UCSD-AML1 (cell line): ENCODE measurements around the gene DHX9.
"Not testable (repeated sequence)": the region's sequence is repeated elsewhere in the genome, so short reads cannot be mapped to it uniquely, and the experiment has no call there.

Source experiments
- DNase-seq: peaks from one replicate; lab custom pipeline; 2025; ENCODE audit not compliant: unreplicated experiment; lab: John Stamatoyannopoulos, UW

The DHX9 gene

GRCh38 chr1:182888736-182889531 lies 49.8 kb downstream of the DHX9 start:
- DNase-seq, result no peak

- DNase-seq, result peak; percentile 17
Observed at GRCh38 chr1:182889997-182890396, 50.9 kb downstream of the DHX9 start.

GRCh38 chr1:182890927-182891610 lies 51.9 kb downstream of the DHX9 start:
- DNase-seq, result no peak

DNA sequence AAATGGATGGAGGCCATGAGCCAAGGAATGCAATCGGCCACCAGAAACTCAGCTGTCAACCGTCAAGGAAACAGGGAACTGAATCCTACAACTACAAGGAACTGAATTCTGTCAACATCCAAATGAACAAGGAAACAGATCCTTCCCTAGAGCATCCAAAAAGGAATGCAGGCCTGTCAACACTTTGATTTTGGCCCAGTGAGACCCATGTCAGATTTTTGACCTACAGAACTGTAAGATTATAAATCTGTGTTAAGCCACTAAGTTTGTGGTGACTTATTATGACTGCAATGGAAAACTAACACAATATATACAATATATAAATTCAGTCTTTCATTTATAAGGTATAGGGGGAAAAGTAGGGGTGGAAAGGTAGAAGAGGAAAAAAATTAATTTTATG lies 58.5 kb downstream of the DHX9 start:
- DNase-seq, result no peak

DNA sequence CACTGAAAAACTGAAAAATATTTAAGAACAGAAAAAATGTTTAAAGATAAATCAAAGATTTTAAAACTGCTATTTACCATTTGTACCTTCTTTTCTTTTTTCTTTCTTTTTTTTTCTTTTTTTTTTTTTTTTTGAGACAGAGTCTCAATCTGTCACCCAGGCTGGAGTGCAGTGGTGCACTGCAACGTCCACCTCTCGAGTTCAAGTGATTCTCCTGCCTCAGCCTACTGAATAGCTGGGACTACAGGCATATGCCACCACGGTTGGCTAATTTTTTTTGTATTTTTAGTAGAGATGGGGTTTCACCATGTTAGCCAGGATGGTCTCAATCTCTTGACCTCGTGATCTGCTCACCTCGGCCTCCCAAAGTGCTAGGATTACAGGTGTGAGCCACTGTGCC lies 62.8 kb downstream of the DHX9 start:
- DNase-seq, result not testable (repeated sequence)

- DNase-seq, result no peak
Observed at GRCh38 chr1:182905321-182905720, 66.2 kb downstream of the DHX9 start.

GRCh38 chr1:182909578-182909977 lies 70.4 kb downstream of the DHX9 start:
- DNase-seq, result no peak

- no peak for DNase-seq
Observed at GRCh38 chr1:182910143-182910542, 71.0 kb downstream of the DHX9 start.

- no peak for DNase-seq
Observed at GRCh38 chr1:182913401-182913800, 74.3 kb downstream of the DHX9 start.

DNA sequence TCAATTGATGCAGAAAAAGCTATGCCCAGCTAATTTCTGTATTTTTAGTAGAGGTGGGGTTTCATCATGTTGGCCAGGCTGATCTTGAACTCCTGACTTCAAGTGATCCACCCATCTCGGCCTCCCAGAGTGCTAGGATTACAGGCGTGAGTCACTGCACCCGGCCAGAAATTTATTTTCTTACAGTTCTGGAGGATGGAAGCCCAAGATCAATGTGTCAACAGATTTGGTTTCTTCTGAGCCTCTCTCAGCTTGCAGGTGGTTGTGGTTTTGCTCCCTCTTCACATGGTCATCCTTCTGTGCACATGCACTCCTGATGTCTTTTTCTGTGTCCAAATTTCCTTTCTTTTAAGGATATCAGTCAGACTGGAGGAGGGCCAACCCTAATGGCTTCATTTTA lies 78.2 kb downstream of the DHX9 start:
- DNase-seq, result no peak

DNA sequence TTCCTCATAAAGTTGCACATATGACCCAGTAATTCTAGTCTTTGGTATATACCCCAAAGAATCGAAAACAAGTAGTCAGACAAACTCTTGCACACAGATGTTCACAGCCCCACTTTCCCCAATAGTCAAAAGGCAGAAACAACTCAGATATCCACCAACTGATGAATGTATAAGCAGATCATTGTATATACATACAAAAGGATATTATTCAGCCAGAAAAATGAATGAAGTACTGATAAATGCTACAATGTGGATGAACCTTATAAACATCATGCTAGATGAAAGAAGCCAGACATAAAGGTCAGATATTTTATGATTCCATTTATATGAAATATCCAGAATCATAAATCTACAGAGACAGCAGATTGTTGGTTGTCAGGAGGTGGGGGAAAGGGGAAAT lies 86.5 kb downstream of the DHX9 start:
- DNase-seq, result no peak

DNA sequence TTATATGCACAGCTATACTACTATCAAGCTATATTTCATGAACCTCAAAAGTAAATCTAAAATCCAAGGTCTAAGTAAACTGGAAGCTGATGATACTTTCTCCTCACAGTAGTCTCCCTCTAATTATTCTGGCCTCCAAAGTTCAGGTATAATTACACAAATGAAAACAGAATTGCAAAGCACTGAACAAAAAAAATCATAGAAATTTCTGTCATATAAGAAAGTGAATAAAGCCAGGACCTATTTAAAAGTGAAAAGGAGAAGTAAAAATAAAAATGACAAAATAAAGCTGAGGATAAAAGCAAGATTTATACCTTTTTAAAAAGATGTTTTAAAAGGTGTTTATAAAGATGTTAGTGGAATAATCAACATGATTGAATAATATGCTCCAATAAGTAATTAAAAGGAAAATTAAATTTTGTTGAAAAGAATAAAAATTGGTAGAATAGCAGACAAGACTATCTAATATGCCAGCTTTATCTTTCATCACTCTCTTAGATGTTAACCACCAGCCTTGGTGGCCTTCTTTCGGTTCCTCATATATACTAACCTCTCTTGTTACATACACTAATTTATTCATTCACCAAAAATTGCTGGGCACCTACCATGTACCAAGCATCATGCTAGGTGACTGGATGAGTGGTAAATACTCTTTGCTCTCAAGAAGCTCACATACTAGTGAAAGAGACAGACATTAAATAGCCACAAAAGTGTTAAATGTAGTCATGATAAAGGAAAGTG lies 88.7 kb downstream of the DHX9 start:
- DNase-seq, result no peak

DNA sequence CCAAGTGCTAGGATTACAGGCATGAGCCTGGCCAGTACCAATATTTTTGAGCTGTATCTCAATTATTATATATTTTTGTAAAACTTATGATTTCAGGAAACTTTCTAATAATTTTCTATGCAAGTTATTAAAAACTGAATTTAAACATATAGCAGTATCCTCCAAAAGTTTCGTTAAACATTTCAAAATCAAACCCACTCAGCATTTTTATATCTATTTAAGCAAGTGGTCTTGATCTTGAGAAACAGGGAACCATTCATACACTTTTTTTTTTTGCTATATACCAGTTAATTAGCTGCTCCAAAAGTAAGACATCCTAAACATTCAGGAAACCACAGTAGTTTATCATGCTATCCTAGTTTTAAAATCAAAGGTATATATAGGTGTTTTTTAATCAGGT lies 91.8 kb downstream of the DHX9 start:
- no peak for DNase-seq

DNA sequence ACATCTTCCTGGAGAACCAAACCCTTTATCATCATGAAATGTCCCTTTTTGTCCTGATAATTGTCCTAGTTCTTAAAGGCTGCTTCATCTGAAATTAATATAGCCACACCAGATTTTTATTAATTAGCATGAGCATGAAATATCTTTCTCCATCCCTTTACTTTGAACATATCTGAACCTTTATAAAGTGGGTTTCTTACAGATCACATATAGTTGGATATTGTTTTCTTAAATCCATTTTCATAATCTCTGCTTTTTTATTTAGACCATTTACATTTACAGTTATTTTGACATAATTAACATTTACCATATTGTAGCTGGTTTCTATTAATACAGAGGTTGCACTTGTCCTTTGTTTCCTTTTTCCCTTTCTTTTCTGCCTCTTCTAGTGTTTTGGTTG lies 96.6 kb downstream of the DHX9 start:
- DNase-seq, result no peak
